HUES6 (cell line): ENCODE measurements around the gene NUP62CL.
"Not testable (repeated sequence)": the region's sequence is repeated elsewhere in the genome, so short reads cannot be mapped to it uniquely, and the experiment has no call there.

ENCODE experiments used
- H3K27ac ChIP-seq: 2 replicates; pipeline ENCODE4 v1.7.0; 2013; ENCODE audit warnings: low read depth, mild to moderate bottlenecking, low read length, inconsistent platforms
- H3K27me3 ChIP-seq: 2 replicates; pipeline ENCODE4 v1.6.1; 2013; ENCODE audit warnings: low read length; ENCODE audit not compliant: control insufficient read depth, insufficient read depth
- H3K36me3 ChIP-seq: 2 replicates; pipeline ENCODE4 v1.6.1; 2013; ENCODE audit warnings: low read length; ENCODE audit not compliant: control insufficient read depth, insufficient read depth
- H3K4me1 ChIP-seq: 2 replicates; pipeline ENCODE4 v1.6.1; 2013; ENCODE audit warnings: low read length; ENCODE audit not compliant: control insufficient read depth, insufficient read depth
- H3K4me3 ChIP-seq: 2 replicates; pipeline ENCODE4 v1.5.1; 2013; ENCODE audit warnings: low read depth, low read length
- H3K9ac ChIP-seq: one replicate; pipeline ENCODE4 v1.6.1; 2013; ENCODE audit warnings: mild to moderate bottlenecking, low read length
- H3K9me3 ChIP-seq: 2 replicates; pipeline ENCODE4 v1.6.1; 2013; ENCODE audit warnings: low read depth, low read length; ENCODE audit not compliant: control insufficient read depth, insufficient read depth

The NUP62CL gene

GRCh38 chrX:107198074-107198473 is 8.2 kb downstream of the NUP62CL start:
- H3K9ac ChIP-seq, H3K9me3 ChIP-seq, H3K27ac ChIP-seq, H3K27me3 ChIP-seq, H3K4me3 ChIP-seq, H3K36me3 ChIP-seq, H3K4me1 ChIP-seq: not testable (repeated sequence)

- Histone ChIP-seq H3K27ac (no peak overlapping the region), H3K9me3 (no peaks in the 10 kb centered on the region), H3K9ac (no peak overlapping the region), H3K27me3 (no peaks in the 10 kb centered on the region; the same call in 1 of the 2 replicates), H3K4me3 (no peak overlapping the region), H3K36me3 (no peaks in the 10 kb centered on the region), H3K4me1 (no peaks in the 10 kb centered on the region)
Observed at GRCh38 chrX:107197319-107197718, 8.9 kb downstream of the NUP62CL start.

GRCh38 chrX:107171369-107172102 is 34.7 kb downstream of the NUP62CL start:
- Histone ChIP-seq H3K9me3 (no peaks in the 10 kb centered on the region), H3K36me3 (no peaks in the 10 kb centered on the region), H3K4me3 (no peak overlapping the region), H3K27me3 (no peaks in the 10 kb centered on the region; the same call in 1 of the 2 replicates), H3K9ac (no peak overlapping the region), H3K27ac (no peak overlapping the region), H3K4me1 (no peaks in the 10 kb centered on the region)

- Histone ChIP-seq H3K4me3 (no peak overlapping the region), H3K27me3 (no peaks in the 10 kb centered on the region; the same call in 1 of the 2 replicates), H3K9ac (no peak overlapping the region), H3K36me3 (no peaks in the 10 kb centered on the region), H3K27ac (no peak overlapping the region), H3K4me1 (no peaks in the 10 kb centered on the region), H3K9me3 (no peaks in the 10 kb centered on the region)
Observed at GRCh38 chrX:107168712-107169111, 37.5 kb downstream of the NUP62CL start.

DNA sequence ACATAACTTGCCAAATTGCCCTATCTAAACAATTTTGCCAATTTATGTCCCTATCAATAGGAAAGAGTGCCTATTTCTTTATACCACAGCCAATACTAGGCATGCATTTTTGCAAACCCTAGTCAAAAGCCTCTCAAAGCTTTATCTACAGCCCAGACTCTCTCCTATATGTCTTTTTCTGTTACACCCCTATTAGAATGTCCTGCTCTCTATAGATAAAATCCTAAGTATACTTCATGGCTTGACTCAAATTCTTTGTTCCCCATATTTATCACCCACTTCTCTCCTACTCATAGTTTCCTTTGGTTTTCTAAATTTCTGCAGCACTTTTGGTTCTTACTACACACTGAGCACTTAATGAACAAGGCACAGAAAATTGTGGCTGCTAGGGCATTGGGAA is 38.0 kb downstream of the NUP62CL start:
- no peak overlapping the region for H3K27ac ChIP-seq

DNA sequence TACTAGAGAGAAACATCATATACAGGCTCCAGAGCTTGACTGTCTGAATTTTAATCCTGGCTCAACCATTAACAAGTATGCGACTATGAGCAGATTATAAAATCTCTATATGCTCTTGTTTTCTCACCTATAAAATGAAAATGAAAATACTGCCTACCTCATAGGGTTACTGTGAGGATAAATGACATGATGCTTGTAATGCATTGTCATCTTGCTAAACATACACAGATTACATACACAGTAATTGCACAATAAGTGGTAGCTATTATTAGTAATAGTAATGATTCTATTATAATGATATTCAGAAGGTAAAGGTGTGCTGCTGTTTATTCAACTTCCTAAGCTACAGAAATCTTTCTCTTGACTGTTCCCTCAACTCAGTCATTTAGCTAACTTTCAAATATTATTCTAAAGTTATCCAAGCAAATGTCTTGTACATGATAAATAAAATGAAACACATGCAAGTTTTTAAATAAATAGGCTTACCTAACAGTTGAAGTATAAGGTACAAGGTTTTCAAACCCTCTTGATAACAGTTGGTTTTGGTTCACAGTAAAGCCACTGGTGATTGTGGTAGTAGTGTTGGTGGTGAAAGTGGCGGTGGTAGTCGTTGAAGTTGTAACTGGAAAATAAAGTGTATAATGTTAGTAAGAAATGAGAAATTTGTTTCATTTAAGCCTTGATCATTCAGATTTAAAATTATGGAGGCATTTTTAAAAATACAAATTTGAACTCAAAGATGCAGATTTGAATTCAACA is 38.9 kb downstream of the NUP62CL start:
- no peaks in the 10 kb centered on the region for H3K36me3 ChIP-seq

More for the DNA sequence above, 38.0 kb downstream of the NUP62CL start:
- Histone ChIP-seq H3K4me1 (no peaks in the 10 kb centered on the region), H3K9ac (no peak overlapping the region), H3K4me3 (no peak overlapping the region), H3K9me3 (no peaks in the 10 kb centered on the region), H3K36me3 (no peaks in the 10 kb centered on the region), H3K27me3 (no peaks in the 10 kb centered on the region; the same call in 1 of the 2 replicates)

DNA sequence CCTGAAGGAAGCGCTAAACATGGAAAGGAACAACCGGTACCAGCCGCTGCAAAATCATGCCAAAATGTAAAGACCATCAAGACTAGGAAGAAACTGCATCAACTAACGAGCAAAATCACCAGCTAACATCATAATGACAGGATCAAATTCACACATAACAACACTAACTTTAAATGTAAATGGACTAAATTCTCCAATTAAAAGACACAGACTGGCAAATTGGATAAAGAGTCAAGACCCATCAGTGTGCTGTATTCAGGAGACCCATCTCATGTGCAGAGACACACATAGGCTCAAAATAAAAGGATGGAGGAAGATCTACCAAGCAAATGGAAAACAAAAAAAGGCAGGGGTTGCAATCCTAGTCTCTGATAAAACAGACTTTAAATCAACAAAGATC is 48.6 kb downstream of the NUP62CL start:
- not testable (repeated sequence) for H3K36me3 ChIP-seq, H3K27ac ChIP-seq, H3K27me3 ChIP-seq, H3K4me3 ChIP-seq, H3K4me1 ChIP-seq, H3K9me3 ChIP-seq, H3K9ac ChIP-seq

More for the DNA sequence above, 38.9 kb downstream of the NUP62CL start:
- no peaks in the 10 kb centered on the region for H3K4me1 ChIP-seq
- no peaks in the 10 kb centered on the region for H3K9me3 ChIP-seq
- H3K4me3 ChIP-seq: no peak overlapping the region
- H3K9ac ChIP-seq: no peak overlapping the region
- no peak overlapping the region for H3K27ac ChIP-seq
- H3K27me3 ChIP-seq: no peaks in the 10 kb centered on the region; the same call in 1 of the 2 replicates

DNA sequence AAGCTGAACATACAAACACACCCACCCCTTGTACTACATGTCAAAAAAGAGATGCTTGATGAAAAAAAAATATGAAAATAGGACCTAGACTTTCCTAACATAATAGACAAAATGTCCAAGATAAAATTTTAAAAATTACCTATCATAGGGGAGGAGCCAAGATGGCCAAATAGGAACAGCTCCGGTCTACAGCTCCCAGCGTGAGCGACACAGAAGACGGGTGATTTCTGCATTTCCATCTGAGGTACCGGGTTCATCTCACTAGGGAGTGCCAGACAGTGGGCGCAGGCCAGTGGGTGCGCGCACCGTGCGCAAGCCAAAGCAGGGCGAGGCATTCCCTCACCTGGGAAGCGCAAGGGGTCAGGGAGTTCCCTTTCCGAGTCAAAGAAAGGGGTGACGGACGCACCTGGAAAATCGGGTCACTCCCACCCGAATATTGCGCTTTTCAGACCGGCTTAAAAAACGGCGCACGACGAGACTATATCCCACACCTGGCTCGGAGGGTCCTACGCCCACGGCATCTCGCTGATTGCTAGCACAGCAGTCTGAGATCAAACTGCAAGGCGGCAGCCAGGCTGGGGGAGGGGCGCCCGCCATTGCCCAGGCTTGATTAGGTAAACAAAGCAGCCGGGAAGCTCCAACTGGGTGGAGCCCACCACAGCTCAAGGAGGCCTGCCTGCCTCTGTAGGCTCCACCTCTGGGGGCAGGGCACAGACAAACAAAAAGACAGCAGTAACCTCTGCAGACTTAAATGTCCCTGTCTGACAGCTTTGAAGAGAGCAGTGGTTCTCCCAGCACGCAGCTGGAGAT is 50.4 kb downstream of the NUP62CL start:
- H3K27ac ChIP-seq, H3K9me3 ChIP-seq, H3K27me3 ChIP-seq, H3K36me3 ChIP-seq: not testable (repeated sequence)
- H3K4me3 ChIP-seq: peak overlapping the region; percentile 38
- peak overlapping the region; percentile 62 for H3K9ac ChIP-seq
- H3K4me1 ChIP-seq: peaks cover 15% of the 10 kb centered on the region

DNA sequence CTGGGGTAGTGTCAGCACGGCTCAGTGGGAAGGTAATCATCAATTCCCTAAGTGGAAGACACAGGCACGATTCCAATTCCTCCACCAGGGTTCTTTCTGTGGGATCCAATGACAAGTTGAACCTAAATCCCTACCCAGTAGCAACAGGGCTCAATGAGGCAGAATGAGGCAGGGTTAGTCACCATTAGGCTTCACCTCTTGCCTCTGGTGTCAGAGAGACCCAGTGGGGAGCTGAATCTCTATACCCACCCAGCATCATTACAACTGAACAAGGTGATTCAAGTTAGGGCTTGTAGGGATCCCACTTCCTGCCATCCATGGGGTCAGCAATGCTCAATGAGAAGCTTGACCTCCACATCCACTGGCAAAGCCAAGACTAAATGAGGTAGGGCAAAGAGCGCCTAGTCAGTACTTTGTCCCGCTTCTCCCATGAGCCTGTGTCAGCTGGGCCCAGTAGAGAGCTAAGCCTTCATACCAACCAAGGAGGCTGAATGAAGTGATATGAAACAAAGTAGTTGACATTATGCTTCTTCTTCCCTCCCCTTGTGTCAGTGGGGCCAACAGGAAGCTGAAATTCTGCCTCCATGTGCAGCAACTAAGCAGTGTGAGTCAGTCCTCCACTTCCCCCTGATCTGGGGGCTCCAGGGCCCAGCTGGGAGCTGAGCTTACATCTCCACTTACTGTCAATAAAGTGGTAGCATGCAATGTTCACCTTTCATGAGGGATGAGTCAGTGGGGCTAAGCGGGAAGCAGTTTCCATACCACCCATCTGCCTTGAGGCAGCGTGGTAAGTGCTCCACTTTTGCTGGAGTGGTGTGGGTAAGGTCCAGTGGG is 51.2 kb downstream of the NUP62CL start:
- Histone ChIP-seq H3K27me3 (no peaks in the 10 kb centered on the region; the same call in 1 of the 2 replicates), H3K36me3 (no peaks in the 10 kb centered on the region), H3K9ac (no peak overlapping the region), H3K9me3 (no peaks in the 10 kb centered on the region), H3K27ac (no peak overlapping the region), H3K4me3 (peak overlapping the region; percentile 38), H3K4me1 (peaks cover 23% of the 10 kb centered on the region)

DNA sequence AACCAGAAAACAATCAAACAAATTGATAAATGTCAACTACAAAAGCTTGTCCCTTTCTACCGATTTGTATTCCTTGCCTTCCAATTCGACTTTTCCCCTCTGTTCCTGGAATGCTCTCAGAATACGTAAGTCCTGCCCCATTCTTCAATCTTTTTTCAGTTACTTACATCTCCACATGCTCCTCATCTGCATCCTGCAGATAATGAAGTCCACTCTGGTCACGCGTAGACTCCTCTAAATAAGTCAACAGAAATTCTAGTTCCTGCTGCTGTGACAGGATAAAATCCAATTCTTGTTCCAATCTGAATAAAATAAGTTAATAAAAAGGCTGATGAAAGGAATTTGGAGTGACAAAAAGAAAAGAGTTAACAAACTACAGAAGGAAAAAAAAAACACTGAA is 53.2 kb downstream of the NUP62CL start:
- peaks cover 23% of the 10 kb centered on the region for H3K4me1 ChIP-seq
- H3K27me3 ChIP-seq: no peaks in the 10 kb centered on the region; the same call in 1 of the 2 replicates
- H3K4me3 ChIP-seq: no peak overlapping the region
- H3K9ac ChIP-seq: no peak overlapping the region
- H3K9me3 ChIP-seq: no peaks in the 10 kb centered on the region
- H3K27ac ChIP-seq: no peak overlapping the region
- no peaks in the 10 kb centered on the region for H3K36me3 ChIP-seq
